SW 1271 (cell line): Measurements from ENCODE around the gene SEMA3E.
"Not testable (repeated sequence)": the region's sequence is repeated elsewhere in the genome, so short reads cannot be mapped to it uniquely, and the experiment has no call there.

Experiments used
- DNase-seq, 2 experiments: peaks; one replicate each; lab custom pipeline; 2025; lab: John Stamatoyannopoulos, UW

SEMA3E gene

GRCh38 chr7:83559887-83560286 lies 89.1 kb downstream of the SEMA3E start:
- no peak for DNase-seq

DNA sequence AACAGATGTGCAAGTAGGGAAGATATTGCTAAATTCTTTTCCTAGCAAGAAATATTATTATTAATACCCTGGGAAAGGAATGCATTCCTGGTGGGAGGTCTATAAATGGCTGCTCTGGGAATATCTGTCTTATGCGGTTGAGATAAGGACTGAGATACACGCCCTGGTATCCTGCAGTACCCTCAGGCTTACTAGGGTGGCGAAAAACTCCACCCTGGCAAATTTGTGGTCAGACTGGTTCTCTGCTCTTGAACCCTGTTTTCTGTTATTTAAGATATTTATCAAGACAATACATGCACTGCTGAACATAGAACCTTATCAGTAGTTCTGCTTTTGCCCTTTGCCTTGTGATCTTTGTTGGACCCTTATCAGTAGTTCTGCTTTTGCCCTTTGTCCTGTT lies 96.4 kb downstream of the SEMA3E start:
- not testable (repeated sequence) for DNase-seq

- no peak for DNase-seq
Observed at GRCh38 chr7:83550100-83550499, 98.8 kb downstream of the SEMA3E start.

DNA sequence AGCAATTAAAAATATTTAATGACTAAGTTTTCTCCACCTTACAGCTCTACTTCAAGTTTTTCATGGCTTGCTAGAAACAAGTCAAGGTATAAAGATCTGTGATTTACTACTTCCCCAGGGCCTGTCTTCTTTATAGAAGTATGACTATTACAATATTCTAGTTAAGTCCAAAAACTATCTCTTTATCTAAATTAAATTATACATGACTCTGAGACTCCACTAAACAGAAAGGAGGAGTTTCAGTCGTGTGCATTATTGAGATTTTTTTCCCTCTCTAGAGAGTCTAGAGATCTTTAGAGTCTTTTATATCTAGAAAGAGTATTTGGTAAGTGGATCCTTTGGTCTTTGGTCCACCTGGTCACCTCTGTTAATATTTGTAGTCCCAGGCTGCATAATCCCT lies 100.7 kb downstream of the SEMA3E start:
- DNase-seq, result no peak

GRCh38 chr7:83547526-83547925 lies 101.4 kb downstream of the SEMA3E start:
- no peak for DNase-seq

DNA sequence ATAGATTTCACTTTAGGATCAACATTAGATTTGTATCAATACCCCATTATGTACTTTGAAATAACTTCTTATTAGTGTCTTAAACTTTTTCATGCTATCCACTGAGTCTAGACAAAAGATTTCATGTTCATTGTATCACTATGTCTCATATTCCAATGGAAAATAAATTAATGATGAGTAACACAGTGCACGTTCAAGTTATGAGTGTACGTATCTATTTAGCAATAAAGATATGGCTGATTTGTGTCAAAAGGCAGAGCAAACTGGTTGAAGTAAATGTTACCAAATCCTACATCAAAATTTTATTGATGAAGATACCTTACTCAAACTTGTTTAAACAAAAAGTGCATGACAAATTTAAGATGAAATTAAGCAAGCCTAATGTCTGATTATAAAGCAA lies 102.4 kb downstream of the SEMA3E start:
- no peak for DNase-seq

GRCh38 chr7:83541187-83541960 lies 107.6 kb downstream of the SEMA3E start:
- DNase-seq, result no peak

DNA sequence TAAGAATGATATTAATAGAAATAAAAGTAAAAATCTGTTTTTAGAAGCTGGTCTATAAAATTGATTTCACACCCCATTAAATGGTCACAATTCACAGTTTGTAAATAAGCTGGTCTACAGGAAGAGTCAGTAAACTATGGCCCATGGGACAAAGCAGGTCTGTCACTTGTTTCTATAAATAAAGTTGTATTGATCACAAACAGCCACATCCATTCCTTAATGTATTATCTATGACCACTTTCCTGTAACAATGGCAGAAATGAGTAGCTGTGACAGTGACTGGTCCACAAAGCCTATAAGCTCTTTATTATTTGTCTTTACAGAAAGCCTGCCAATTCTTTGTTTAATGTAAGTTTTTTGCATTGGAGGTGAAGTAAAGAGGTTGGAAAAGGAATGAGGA lies 114.5 kb downstream of the SEMA3E start:
- no peak for DNase-seq

GRCh38 chr7:83532219-83532618 lies 116.7 kb downstream of the SEMA3E start:
- no peak for DNase-seq

- DNase-seq, result no peak
Observed at GRCh38 chr7:83531766-83532165, 117.2 kb downstream of the SEMA3E start.

DNA sequence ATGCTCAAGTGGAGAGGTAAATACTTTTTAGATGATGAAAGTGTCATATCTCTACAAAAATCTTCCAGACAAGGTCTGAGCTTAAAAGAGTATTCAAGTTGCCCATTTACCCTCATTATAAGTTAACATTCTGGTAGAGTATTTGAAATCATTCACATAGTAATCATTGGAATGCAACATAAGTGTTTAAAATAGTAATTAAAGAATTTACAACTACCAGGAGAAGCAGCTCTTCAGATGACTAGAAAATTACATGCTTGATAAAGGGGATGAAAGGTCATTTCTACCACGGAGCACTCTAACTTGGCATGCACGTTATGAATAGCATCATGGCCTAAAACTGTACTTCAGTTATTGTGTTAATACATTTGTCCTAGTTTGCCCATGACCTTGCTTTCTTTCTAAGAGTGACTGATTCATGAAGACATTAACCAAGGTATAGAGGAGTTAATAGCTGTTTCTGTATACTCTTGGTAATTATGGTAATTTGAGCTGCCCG lies 120.0 kb downstream of the SEMA3E start:
- DNase-seq, result no peak

GRCh38 chr7:83524277-83525075 lies 124.5 kb downstream of the SEMA3E start:
- DNase-seq, result peak in 1 of 2 experiments; percentile 51

DNA sequence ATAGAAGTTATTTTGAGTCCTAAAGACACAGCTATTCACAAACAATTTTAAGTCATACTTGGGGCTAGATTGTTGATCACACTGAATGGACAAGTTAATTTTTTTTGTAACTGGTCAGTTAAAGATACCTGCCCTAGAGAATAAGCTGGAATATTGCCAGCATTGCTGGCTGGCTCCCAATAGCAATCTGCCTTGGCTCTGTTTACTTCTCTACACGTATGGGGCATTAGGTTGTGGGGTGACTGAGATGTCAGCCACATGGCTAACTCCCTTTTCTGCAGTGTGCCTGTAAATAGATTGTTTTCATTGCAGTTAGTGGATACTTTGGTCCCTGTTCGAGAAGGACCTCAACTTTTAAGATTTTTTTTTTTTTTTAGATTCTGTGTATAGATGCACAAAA lies 128.2 kb downstream of the SEMA3E start:
- DNase-seq, result no peak

GRCh38 chr7:83519240-83519639 lies 129.7 kb downstream of the SEMA3E start:
- DNase-seq, result no peak

GRCh38 chr7:83517035-83517700 lies 131.8 kb downstream of the SEMA3E start:
- DNase-seq, result no peak

- no peak for DNase-seq
Observed at GRCh38 chr7:83514977-83515376, 134.0 kb downstream of the SEMA3E start.

DNA sequence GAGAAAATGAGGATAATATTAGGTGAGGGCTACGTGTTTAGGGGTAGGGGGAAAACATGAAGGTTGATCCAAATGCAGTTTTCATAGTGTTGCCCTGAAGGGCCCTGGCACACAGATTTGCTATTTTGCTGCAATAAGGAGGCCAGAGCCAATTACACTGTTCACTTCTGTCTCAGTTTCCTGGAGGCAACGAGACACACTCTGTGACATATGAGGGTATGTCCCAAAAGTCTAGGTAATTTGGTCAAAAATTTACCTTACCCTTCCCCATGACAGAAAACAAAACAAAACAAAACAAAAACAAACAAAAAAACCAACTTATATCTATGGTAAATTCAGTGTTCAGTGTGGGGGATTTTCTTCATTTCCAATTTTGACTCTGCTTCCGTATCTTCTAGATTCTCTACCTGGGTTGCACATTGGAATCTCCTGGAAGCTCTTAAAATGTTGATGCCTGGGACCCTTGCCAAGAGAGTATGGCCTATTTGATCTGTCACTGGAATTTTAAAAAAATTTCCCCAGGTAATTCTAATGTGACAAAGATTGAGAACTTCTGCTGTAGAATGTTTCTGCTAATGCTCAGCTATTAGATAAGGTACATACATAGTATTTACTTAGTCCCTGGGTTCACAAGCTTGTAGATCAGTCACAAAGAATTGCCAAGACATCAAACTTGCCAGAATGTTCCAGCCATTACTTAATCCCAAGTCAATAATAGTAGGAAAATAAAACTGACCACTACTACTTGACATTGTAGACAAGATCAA lies 139.5 kb downstream of the SEMA3E start:
- no peak for DNase-seq

GRCh38 chr7:83504330-83504729 lies 144.6 kb downstream of the SEMA3E start:
- DNase-seq, result no peak

- no peak for DNase-seq
Observed at GRCh38 chr7:83502636-83503035, 146.3 kb downstream of the SEMA3E start.

- no peak for DNase-seq
Observed at GRCh38 chr7:83494683-83495082, 154.3 kb downstream of the SEMA3E start.

DNA sequence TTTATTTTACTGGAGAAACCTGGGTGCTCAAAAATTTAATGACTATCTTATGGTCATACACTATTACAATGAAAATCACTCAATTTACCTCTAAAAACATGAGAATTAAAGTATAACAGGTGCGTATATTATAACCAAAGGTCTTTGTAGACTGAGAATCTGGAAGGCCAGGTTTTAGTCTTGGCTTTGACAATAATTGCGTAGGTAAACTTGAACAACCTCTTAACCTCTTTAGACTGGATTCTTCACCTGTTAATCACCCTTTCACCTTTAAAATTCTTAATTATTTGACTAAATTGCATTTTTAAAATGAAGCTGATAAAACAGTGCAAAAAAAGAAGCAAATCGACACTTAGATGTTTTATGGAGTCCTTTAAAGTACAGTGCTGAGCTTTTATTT lies 156.1 kb downstream of the SEMA3E start:
- DNase-seq, result no peak

DNA sequence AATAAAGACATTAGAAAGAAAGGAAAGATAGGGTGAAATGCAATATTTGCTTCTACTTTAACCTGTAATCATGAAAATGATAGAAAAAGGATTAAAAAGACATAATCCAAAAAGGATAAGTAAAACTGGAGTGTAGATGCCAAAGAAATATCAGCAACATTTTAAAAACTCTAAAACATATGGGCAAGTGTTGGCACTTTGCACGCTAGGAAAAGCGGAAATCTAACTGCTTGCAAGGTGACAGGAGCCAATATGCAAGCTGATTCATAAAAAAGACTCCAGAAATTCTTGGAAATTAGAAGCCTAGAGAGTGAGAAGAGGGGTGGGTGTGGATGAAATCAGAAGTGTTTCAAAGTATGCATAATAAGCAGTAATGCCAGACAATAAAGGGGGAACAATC lies 161.1 kb downstream of the SEMA3E start:
- no peak for DNase-seq
